Prostate gland (tissue), 2 donors: ENCODE results near the gene HSPA1B.

Experiments used
- CTCF ChIP-seq, 4 experiments: fragments of 200-600 bp in 2 of 4; fragments of 450-650 bp in 2 of 4; sonication (generic) in 2 of 4; IDR thresholded peaks; 1 replicate in 3 of 4; 2 replicates in 1 of 4; pipeline ENCODE4 v1.5.1; 2016 to 2019; ENCODE audit warnings: antibody characterized with exemption in 4 of 4, mild to moderate bottlenecking in 2 of 4, moderate library complexity in 2 of 4
- POLR2A ChIP-seq: fragments of 450-650 bp; IDR thresholded peaks from one replicate; pipeline ENCODE4 v1.6.1; 2016; ENCODE audit warnings: antibody characterized with exemption, mild to moderate bottlenecking
- POLR2AphosphoS5 ChIP-seq: sonication (generic); formaldehyde crosslinking; IDR thresholded peaks from one replicate; pipeline ENCODE4 v1.6.1; 2017; ENCODE audit warnings: antibody characterized with exemption

GRCh38 chr6:31792761-31793171 is 34.8 kb upstream of the HSPA1B start:
- TF ChIP-seq CTCF (IDR thresholded peaks at IDR 0.05) (no peak), POLR2AphosphoS5 (no peak), POLR2A (no peak)
